Liver (tissue), 3 donors: Measurements from ENCODE around the gene PIEZO1.

Source experiments
- ATF3 ChIP-seq: IDR thresholded peaks from 2 replicates; pipeline ENCODE4 v1.6.1; 2016; ENCODE audit warnings: antibody characterized with exemption
- GABPA ChIP-seq, 2 donors: IDR thresholded peaks in 1 of 2; conservative IDR thresholded peaks in 1 of 2; 2 replicates each; pipeline ENCODE4 v1.6.1; 2016; ENCODE audit warnings: antibody characterized with exemption in 2 of 2, mild to moderate bottlenecking in 1 of 2, moderate library complexity in 1 of 2
- SP1 ChIP-seq: IDR thresholded peaks from 2 replicates; pipeline ENCODE4 v1.6.1; 2018; ENCODE audit warnings: antibody characterized with exemption, mild to moderate bottlenecking
- TAF1 ChIP-seq: conservative IDR thresholded peaks from 2 replicates; pipeline ENCODE4 v1.6.1; 2016; ENCODE audit warnings: antibody characterized with exemption, mild to moderate bottlenecking
- YY1 ChIP-seq: IDR thresholded peaks from 2 replicates; pipeline ENCODE4 v1.6.1; 2016; ENCODE audit warnings: antibody characterized with exemption, mild to moderate bottlenecking
- TF ChIP-seq, protein P1 (sequence below): fragments of 150-350 bp; IDR thresholded peaks from 2 replicates; pipeline ENCODE4 v1.5.1; 2017; ENCODE audit warnings: improper control_type of control experiment, low read depth, low read length; ENCODE audit not compliant: missing input control
- TF ChIP-seq, protein P2 (sequence below): IDR thresholded peaks from 2 replicates; pipeline ENCODE4 v1.6.1; 2016; ENCODE audit warnings: antibody characterized with exemption
- donor health status: healthy.
- donor health status: healthy.

GRCh38 chr16:88770461-88771293, 14.3 kb downstream of the PIEZO1 start:
- TF ChIP-seq YY1, result no peak
- TF ChIP-seq, protein P1, sequence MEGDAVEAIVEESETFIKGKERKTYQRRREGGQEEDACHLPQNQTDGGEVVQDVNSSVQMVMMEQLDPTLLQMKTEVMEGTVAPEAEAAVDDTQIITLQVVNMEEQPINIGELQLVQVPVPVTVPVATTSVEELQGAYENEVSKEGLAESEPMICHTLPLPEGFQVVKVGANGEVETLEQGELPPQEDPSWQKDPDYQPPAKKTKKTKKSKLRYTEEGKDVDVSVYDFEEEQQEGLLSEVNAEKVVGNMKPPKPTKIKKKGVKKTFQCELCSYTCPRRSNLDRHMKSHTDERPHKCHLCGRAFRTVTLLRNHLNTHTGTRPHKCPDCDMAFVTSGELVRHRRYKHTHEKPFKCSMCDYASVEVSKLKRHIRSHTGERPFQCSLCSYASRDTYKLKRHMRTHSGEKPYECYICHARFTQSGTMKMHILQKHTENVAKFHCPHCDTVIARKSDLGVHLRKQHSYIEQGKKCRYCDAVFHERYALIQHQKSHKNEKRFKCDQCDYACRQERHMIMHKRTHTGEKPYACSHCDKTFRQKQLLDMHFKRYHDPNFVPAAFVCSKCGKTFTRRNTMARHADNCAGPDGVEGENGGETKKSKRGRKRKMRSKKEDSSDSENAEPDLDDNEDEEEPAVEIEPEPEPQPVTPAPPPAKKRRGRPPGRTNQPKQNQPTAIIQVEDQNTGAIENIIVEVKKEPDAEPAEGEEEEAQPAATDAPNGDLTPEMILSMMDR, result no peak
- no peak for TF ChIP-seq SP1
- no peak for TF ChIP-seq TAF1
- TF ChIP-seq, protein P2, sequence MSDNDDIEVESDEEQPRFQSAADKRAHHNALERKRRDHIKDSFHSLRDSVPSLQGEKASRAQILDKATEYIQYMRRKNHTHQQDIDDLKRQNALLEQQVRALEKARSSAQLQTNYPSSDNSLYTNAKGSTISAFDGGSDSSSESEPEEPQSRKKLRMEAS, result no peak
- TF ChIP-seq ATF3, result no peak
- TF ChIP-seq GABPA (IDR thresholded peaks at IDR 0.05 in 1 of 2, conservative IDR thresholded peaks at IDR 0.05 in 1 of 2), result no peak
